Measurements from ENCODE around the gene OR7A10. TPM values are rescaled to one million over a fixed set of nuclear protein-coding genes. Genes with fewer than 3 reads are reported as not detected.
"Not testable (repeated sequence)": the region's sequence is repeated elsewhere in the genome, so short reads cannot be mapped to it uniquely, and the experiment has no call there.

Gene OR7A10
- total RNA-seq, 1 donor, result not detected

- Histone ChIP-seq H3K9me3 (ENCODE audit: low read depth, low read length) (no peaks in the 10 kb centered on the region), H3K4me1 (ENCODE audit: insufficient read depth, low read length) (no peaks in the 10 kb centered on the region), H3K4me3 (ENCODE audit: low read length) (no peak overlapping the region), H3K27me3 (ENCODE audit: insufficient read depth, low read length) (no peaks in the 10 kb centered on the region)
Observed at GRCh38 chr19:14817052-14817451, 31.7 kb downstream of the OR7A10 start.

- H3K9me3 ChIP-seq (ENCODE audit: low read depth, low read length), result no peaks in the 10 kb centered on the region
- H3K4me1 ChIP-seq (ENCODE audit: insufficient read depth, low read length), result no peaks in the 10 kb centered on the region
- H3K4me3 ChIP-seq (ENCODE audit: low read length), result no peak overlapping the region
- H3K27me3 ChIP-seq (ENCODE audit: insufficient read depth, low read length), result no peaks in the 10 kb centered on the region
Observed at GRCh38 chr19:14814982-14815652, 33.6 kb downstream of the OR7A10 start.

DNA sequence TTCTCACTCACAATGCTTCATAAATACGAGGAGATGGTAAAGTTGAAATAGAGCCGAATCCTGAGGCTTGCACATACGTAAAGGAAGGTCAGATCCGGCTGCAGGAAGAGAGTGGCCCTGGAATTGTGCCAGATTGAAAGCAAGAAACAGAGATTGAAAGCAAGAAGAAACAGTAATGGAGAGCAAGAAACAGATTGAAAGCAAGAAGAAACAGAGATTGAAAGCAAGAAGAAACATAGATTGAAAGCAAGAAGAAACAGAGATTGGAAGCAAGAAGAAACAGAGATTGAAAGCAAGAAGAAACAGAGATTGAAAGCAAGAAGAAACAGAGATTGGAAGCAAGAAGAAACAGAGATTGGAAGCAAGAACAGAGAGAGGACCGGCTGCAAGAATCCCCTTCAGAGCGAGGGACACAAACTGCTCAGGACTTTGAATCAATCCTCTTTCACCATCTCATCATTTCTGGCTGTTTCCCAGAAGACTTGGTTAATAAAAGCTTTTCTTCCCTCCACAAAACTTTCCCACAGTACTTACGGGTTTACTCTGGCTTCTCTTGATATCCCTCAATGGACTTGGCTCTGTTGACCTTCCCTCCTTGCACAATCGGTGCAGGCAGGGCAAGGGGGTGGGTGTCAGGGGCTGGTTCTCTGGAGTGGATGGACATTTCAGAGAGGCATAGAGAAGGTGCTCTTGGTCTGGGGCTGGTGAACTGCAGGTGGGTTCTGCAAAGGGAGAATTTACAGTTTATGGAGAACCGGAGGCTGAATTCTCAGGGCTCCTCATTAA is 39.3 kb downstream of the OR7A10 start:
- H3K9me3 ChIP-seq (ENCODE audit: low read depth, low read length), result no peaks in the 10 kb centered on the region
- H3K4me3 ChIP-seq (ENCODE audit: low read length), result no peak overlapping the region

GRCh38 chr19:14804765-14805164 is 44.0 kb downstream of the OR7A10 start:
- Histone ChIP-seq H3K9me3 (ENCODE audit: low read depth, low read length) (no peaks in the 10 kb centered on the region), H3K4me3 (ENCODE audit: low read length) (no peak overlapping the region), H3K27me3 (ENCODE audit: insufficient read depth, low read length) (no peaks in the 10 kb centered on the region), H3K4me1 (ENCODE audit: insufficient read depth, low read length) (no peaks in the 10 kb centered on the region)

More for the DNA sequence above, 39.3 kb downstream of the OR7A10 start:
- Histone ChIP-seq H3K27me3 (ENCODE audit: insufficient read depth, low read length) (no peaks in the 10 kb centered on the region), H3K4me1 (ENCODE audit: insufficient read depth, low read length) (no peaks in the 10 kb centered on the region)

GRCh38 chr19:14798760-14799159 is 50.0 kb downstream of the OR7A10 start:
- Histone ChIP-seq H3K9me3 (ENCODE audit: low read depth, low read length) (no peaks in the 10 kb centered on the region), H3K27me3 (ENCODE audit: insufficient read depth, low read length) (no peaks in the 10 kb centered on the region), H3K4me3 (ENCODE audit: low read length) (no peak overlapping the region), H3K4me1 (ENCODE audit: insufficient read depth, low read length) (peaks cover 14% of the 10 kb centered on the region)

DNA sequence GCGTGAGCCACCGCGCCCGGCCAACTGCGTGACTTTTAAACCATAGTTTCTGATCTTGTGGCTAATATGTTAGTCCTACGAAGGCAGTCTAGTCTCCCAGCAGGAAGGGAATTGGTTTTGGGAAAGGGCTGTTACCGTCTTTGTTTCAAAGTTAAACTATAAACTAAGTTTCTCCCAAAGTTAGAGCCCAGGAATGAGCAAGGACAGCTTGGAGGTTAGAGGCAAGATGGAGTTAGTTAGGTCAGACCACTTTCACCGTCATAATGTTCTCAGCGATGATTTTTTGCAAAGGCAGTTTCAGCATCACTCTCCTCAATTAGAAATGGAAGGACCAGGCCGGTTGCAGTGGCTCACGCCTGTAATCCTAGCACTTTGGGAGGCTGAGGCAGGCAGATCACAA is 52.7 kb downstream of the OR7A10 start:
- H3K4me3 ChIP-seq (ENCODE audit: low read length), result no peak overlapping the region
- H3K4me1 ChIP-seq (ENCODE audit: insufficient read depth, low read length), result peaks cover 14% of the 10 kb centered on the region
- no peaks in the 10 kb centered on the region for H3K9me3 ChIP-seq (ENCODE audit: low read depth, low read length)
- H3K27me3 ChIP-seq (ENCODE audit: insufficient read depth, low read length), result no peaks in the 10 kb centered on the region

DNA sequence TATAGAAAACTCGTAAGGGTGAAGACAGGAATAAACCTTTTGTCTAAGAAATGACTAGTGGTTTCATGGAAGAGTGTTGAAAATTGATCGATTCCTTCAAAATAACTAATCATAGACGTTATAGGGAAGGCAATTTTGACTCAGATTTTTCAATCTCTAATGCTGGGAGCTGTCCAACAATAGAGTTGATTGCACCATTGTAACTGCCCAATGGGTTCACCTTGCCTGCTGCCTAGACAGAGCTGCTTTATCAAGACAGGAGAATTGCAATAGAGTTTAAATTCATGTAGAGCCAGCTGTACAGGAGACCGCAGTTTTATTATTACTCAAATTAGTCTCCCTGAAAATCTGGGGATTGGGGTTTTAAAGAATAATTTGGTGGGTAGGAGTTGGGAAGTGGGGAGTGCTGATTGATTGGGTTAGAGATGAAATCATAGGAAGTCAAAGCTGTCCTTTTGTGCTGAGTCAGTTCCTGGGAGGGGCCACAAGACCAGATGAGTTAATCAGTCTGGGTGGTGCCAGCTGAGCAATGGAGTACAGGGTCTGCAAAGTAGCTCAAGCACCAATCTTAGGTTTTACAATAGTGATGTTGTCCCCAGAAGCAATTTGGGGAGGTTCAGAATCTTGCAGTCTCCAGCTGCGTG is 53.5 kb downstream of the OR7A10 start:
- no peaks in the 10 kb centered on the region for H3K27me3 ChIP-seq (ENCODE audit: insufficient read depth, low read length)
- peaks cover 14% of the 10 kb centered on the region for H3K4me1 ChIP-seq (ENCODE audit: insufficient read depth, low read length)
- H3K9me3 ChIP-seq (ENCODE audit: low read depth, low read length), result no peaks in the 10 kb centered on the region
- no peak overlapping the region for H3K4me3 ChIP-seq (ENCODE audit: low read length)

DNA sequence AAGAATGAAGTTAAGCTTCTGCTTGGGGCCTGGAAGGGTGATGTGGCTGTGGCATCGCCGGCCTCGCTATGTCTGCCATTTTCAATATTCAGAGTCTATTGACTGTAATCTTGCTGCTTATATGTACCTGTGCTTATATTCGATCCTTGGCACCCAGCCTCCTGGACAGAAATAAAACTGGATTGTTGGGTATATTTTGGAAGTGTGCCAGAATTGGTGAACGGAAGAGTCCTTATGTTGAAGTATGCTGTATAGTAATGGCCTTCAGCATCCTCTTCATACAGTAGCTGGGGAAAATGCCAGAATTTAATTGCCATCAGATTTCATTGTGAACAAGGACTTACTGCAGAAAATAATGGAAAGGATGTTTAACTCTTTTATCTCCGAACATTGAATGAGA is 56.5 kb downstream of the OR7A10 start:
- H3K4me1 ChIP-seq (ENCODE audit: insufficient read depth, low read length), result peaks cover 16% of the 10 kb centered on the region
- H3K4me3 ChIP-seq (ENCODE audit: low read length), result not testable (repeated sequence)

More for the DNA sequence above, 56.5 kb downstream of the OR7A10 start:
- H3K27me3 ChIP-seq (ENCODE audit: insufficient read depth, low read length); H3K9me3 ChIP-seq (ENCODE audit: low read depth, low read length): not testable (repeated sequence)

Other genes starting within 250 kb of the OR7A10 start
- gene ADGRE3, start 174.1 kb downstream of the OR7A10 start, total RNA-seq, result 0.63 TPM
- gene ZNF333, start 158.9 kb downstream of the OR7A10 start, total RNA-seq, result 10.7 TPM
- 22.7 TPM for gene ADGRE2, start 70.4 kb downstream of the OR7A10 start, total RNA-seq
- 0.10 TPM for gene OR7A5, start 13.7 kb downstream of the OR7A10 start, total RNA-seq
- not detected for gene OR7C1, start 13.7 kb downstream of the OR7A10 start, total RNA-seq
- not detected for gene OR7A17, start 37.2 kb upstream of the OR7A10 start, total RNA-seq
- gene OR7C2, start 92.6 kb upstream of the OR7A10 start, total RNA-seq, result not detected
- 0.10 TPM for gene SLC1A6, start 130.9 kb upstream of the OR7A10 start, total RNA-seq
- gene CASP14, start 200.6 kb upstream of the OR7A10 start, total RNA-seq, result not detected
- gene OR1I1, start 233.3 kb upstream of the OR7A10 start, total RNA-seq, result not detected

All from mononuclear cell (primary cell).